Ectodermal cell (in vitro differentiated cells): ENCODE results near the gene DCANP1.

Experiments
- H3K27ac ChIP-seq: 2 replicates; pipeline ENCODE4 v1.7.0; 2013; ENCODE audit warnings: mild to moderate bottlenecking, low read depth, low read length; ENCODE audit not compliant: insufficient read depth, poor library complexity, severe bottlenecking
- H3K27me3 ChIP-seq: 2 replicates; pipeline ENCODE4 v1.7.0; 2013; ENCODE audit warnings: mild to moderate bottlenecking, low read length; ENCODE audit not compliant: insufficient read depth, control insufficient read depth, poor library complexity, severe bottlenecking
- H3K36me3 ChIP-seq: one replicate; pipeline ENCODE4 v1.7.0; 2013; ENCODE audit warnings: low read length; ENCODE audit not compliant: control insufficient read depth, insufficient read depth
- H3K4me1 ChIP-seq: one replicate; pipeline ENCODE4 v1.7.0; 2013; ENCODE audit warnings: low read length; ENCODE audit not compliant: control insufficient read depth, insufficient read depth
- H3K4me3 ChIP-seq: 2 replicates; pipeline ENCODE4 v1.7.0; 2013; ENCODE audit warnings: low read depth, low read length, control low read depth; ENCODE audit not compliant: insufficient read depth
- H3K9me3 ChIP-seq: 2 replicates; pipeline ENCODE4 v1.7.0; 2013; ENCODE audit warnings: mild to moderate bottlenecking, low read length, moderate library complexity; ENCODE audit not compliant: control insufficient read depth
- WGBS, 2 experiments: methylation state at CpG; one replicate each; pipeline ENCODE4 v1.1.7; 2013; ENCODE audit warnings: missing lambda C conversion rate in 2 of 2; 5-methylcytosine and 5-hydroxymethylcytosine counted together

DCANP1 gene

GRCh38 chr5:135434591-135435466, 12.3 kb downstream of the DCANP1 start:
- H3K9me3 ChIP-seq: no peaks in the 10 kb centered on the region
- H3K27ac ChIP-seq: no peak overlapping the region
- H3K36me3 ChIP-seq: no peaks in the 10 kb centered on the region
- 90 to 93% methylated on average over 24 of the region's 24 CpGs for WGBS, 2 experiments
- H3K27me3 ChIP-seq: no peaks in the 10 kb centered on the region
- H3K4me1 ChIP-seq: no peaks in the 10 kb centered on the region
- no peak overlapping the region for H3K4me3 ChIP-seq

GRCh38 chr5:135433681-135434426, 13.3 kb downstream of the DCANP1 start:
- no peaks in the 10 kb centered on the region for H3K4me1 ChIP-seq
- H3K36me3 ChIP-seq: no peaks in the 10 kb centered on the region
- 80 to 82% methylated on average over 12 of the region's 12 CpGs for WGBS, 2 experiments
- no peaks in the 10 kb centered on the region for H3K27me3 ChIP-seq
- no peak overlapping the region for H3K4me3 ChIP-seq
- H3K27ac ChIP-seq: no peak overlapping the region
- no peaks in the 10 kb centered on the region for H3K9me3 ChIP-seq

- 85 to 90% methylated on average over 4 of the region's 4 CpGs for WGBS, 2 experiments
- no peaks in the 10 kb centered on the region for H3K4me1 ChIP-seq
- H3K4me3 ChIP-seq: no peak overlapping the region
- H3K36me3 ChIP-seq: no peaks in the 10 kb centered on the region
- no peaks in the 10 kb centered on the region for H3K27me3 ChIP-seq
- no peaks in the 10 kb centered on the region for H3K9me3 ChIP-seq
- no peak overlapping the region for H3K27ac ChIP-seq
These were observed 15.0 kb downstream of the DCANP1 start for GRCh38 chr5:135432113-135432512.

- Histone ChIP-seq H3K36me3 (no peaks in the 10 kb centered on the region), H3K27ac (no peak overlapping the region), H3K9me3 (no peaks in the 10 kb centered on the region), H3K27me3 (no peaks in the 10 kb centered on the region), H3K4me3 (no peak overlapping the region), H3K4me1 (no peaks in the 10 kb centered on the region)
- WGBS, 2 experiments: 79 to 85% methylated on average over 7 of the region's 7 CpGs
These were observed 17.1 kb downstream of the DCANP1 start for GRCh38 chr5:135430135-135430437.

- 82 to 85% methylated on average over 12 of the region's 12 CpGs for WGBS, 2 experiments
- Histone ChIP-seq H3K27ac (no peak overlapping the region), H3K27me3 (no peaks in the 10 kb centered on the region), H3K9me3 (no peaks in the 10 kb centered on the region), H3K36me3 (no peaks in the 10 kb centered on the region), H3K4me3 (no peak overlapping the region), H3K4me1 (no peaks in the 10 kb centered on the region)
These were observed 17.6 kb downstream of the DCANP1 start for GRCh38 chr5:135429301-135430134.

- WGBS, 2 experiments: 81 to 89% methylated on average over 1 of the region's 1 CpG
These were observed 18.6 kb downstream of the DCANP1 start for GRCh38 chr5:135428586-135428985.

GRCh38 chr5:135426102-135427082, 20.8 kb downstream of the DCANP1 start:
- H3K9me3 ChIP-seq: no peaks in the 10 kb centered on the region
- no peaks in the 10 kb centered on the region for H3K36me3 ChIP-seq
- 60 to 61% methylated on average over 7 of the region's 7 CpGs for WGBS, 2 experiments
- no peaks in the 10 kb centered on the region for H3K4me1 ChIP-seq
- H3K27me3 ChIP-seq: no peaks in the 10 kb centered on the region
- no peak overlapping the region for H3K4me3 ChIP-seq
- no peak overlapping the region for H3K27ac ChIP-seq

More at GRCh38 chr5:135428586-135428985, 18.6 kb downstream of the DCANP1 start:
- no peak overlapping the region for H3K27ac ChIP-seq
- H3K4me1 ChIP-seq: no peaks in the 10 kb centered on the region
- H3K9me3 ChIP-seq: no peaks in the 10 kb centered on the region
- no peaks in the 10 kb centered on the region for H3K36me3 ChIP-seq
- H3K4me3 ChIP-seq: no peak overlapping the region
- no peaks in the 10 kb centered on the region for H3K27me3 ChIP-seq

- Histone ChIP-seq H3K27me3 (no peaks in the 10 kb centered on the region), H3K4me1 (no peaks in the 10 kb centered on the region), H3K9me3 (no peaks in the 10 kb centered on the region), H3K27ac (no peak overlapping the region), H3K4me3 (no peak overlapping the region), H3K36me3 (no peaks in the 10 kb centered on the region)
- WGBS, 2 experiments: 43 to 50% methylated on average over 2 of the region's 2 CpGs
These were observed 21.5 kb downstream of the DCANP1 start for GRCh38 chr5:135425641-135426040.

- 93 to 95% methylated on average over 1 of the region's 1 CpG for WGBS, 2 experiments
- Histone ChIP-seq H3K4me3 (no peak overlapping the region), H3K27ac (no peak overlapping the region), H3K36me3 (no peaks in the 10 kb centered on the region), H3K4me1 (no peaks in the 10 kb centered on the region), H3K27me3 (no peaks in the 10 kb centered on the region), H3K9me3 (no peaks in the 10 kb centered on the region)
These were observed 23.3 kb downstream of the DCANP1 start for GRCh38 chr5:135423846-135424168.
